Liver (tissue), 9 donors: ENCODE data around the gene FAM163A. TPM values are rescaled to one million over a fixed set of nuclear protein-coding genes. Genes with fewer than 3 reads are reported as not detected.

Experiments used
- DNase-seq: peaks from one replicate; pipeline ENCODE4 v3.0.0-alpha.2; 2017; ENCODE audit warnings: low spot score
- H3K27ac ChIP-seq, 2 donors: one replicate each; pipeline ENCODE4 v1.7.0; 2013; ENCODE audit warnings: inconsistent platforms in 2 of 2, low read length in 2 of 2, control low read depth in 1 of 2, low read depth in 1 of 2, mild to moderate bottlenecking in 1 of 2
- H3K27me3 ChIP-seq, 4 donors: one replicate each; pipeline versions ENCODE4 v1.6.1 to v1.7.0; 2013; ENCODE audit warnings: low read length in 3 of 4, inconsistent platforms in 1 of 4, mild to moderate bottlenecking in 1 of 4, moderate library complexity in 1 of 4; ENCODE audit not compliant: control insufficient read depth in 4 of 4, insufficient read depth in 4 of 4
- H3K36me3 ChIP-seq, 4 donors: one replicate each; pipeline versions ENCODE4 v1.6.1 to v1.7.0; 2013; ENCODE audit warnings: low read length in 3 of 4, mild to moderate bottlenecking in 3 of 4, low read depth in 1 of 4, moderate library complexity in 1 of 4; ENCODE audit not compliant: control insufficient read depth in 4 of 4, insufficient read depth in 3 of 4
- H3K4me1 ChIP-seq, 4 donors: one replicate each; pipeline versions ENCODE4 v1.6.1 to v1.7.0; 2013; ENCODE audit warnings: low read length in 3 of 4, mild to moderate bottlenecking in 3 of 4, moderate library complexity in 1 of 4; ENCODE audit not compliant: control insufficient read depth in 4 of 4, insufficient read depth in 4 of 4
- H3K4me3 ChIP-seq, 3 donors: one replicate each; pipeline versions ENCODE4 v1.6.1 to v1.7.0; 2013; ENCODE audit warnings: low read length in 3 of 3, control low read depth in 1 of 3, low read depth in 1 of 3, mild to moderate bottlenecking in 1 of 3
- H3K9ac ChIP-seq, 2 donors: one replicate each; pipeline ENCODE4 v1.7.0; 2013; ENCODE audit warnings: low read length in 2 of 2, mild to moderate bottlenecking in 2 of 2, moderate library complexity in 2 of 2, control low read depth in 1 of 2, low read depth in 1 of 2
- H3K9me3 ChIP-seq, 4 donors: one replicate each; pipeline versions ENCODE4 v1.6.1 to v1.7.0; 2013; ENCODE audit warnings: low read length in 3 of 4; ENCODE audit not compliant: control insufficient read depth in 4 of 4
- ATF3 ChIP-seq: IDR thresholded peaks from 2 replicates; pipeline ENCODE4 v1.6.1; 2016; ENCODE audit warnings: antibody characterized with exemption
- EGR1 ChIP-seq, 2 donors: IDR thresholded peaks; 2 replicates each; pipeline ENCODE4 v1.6.1; 2016 to 2018; ENCODE audit warnings: antibody characterized with exemption in 2 of 2, low read depth in 2 of 2
- FOXA1 ChIP-seq: IDR thresholded peaks from 2 replicates; pipeline ENCODE4 v1.6.1; 2016; ENCODE audit warnings: antibody characterized with exemption
- FOXA2 ChIP-seq: IDR thresholded peaks from 2 replicates; pipeline ENCODE4 v1.6.1; 2016; ENCODE audit warnings: antibody characterized with exemption
- HNF4A ChIP-seq, 2 donors: conservative IDR thresholded peaks; 2 replicates each; pipeline ENCODE4 v1.6.1; 2016; ENCODE audit warnings: antibody characterized with exemption in 2 of 2, mild to moderate bottlenecking in 2 of 2
- HNF4G ChIP-seq: IDR thresholded peaks from 2 replicates; pipeline ENCODE4 v1.6.1; 2016; ENCODE audit warnings: antibody characterized with exemption
- MAX ChIP-seq: IDR thresholded peaks from 2 replicates; pipeline ENCODE4 v1.6.1; 2016; ENCODE audit warnings: antibody characterized with exemption
- RAD21 ChIP-seq, 2 donors: IDR thresholded peaks; 2 replicates each; pipeline ENCODE4 v1.6.1; 2016; ENCODE audit warnings: antibody characterized with exemption in 2 of 2, mild to moderate bottlenecking in 2 of 2
- REST ChIP-seq: IDR thresholded peaks from 2 replicates; pipeline ENCODE4 v1.6.1; 2016; ENCODE audit warnings: antibody characterized with exemption, mild to moderate bottlenecking
- SP1 ChIP-seq: IDR thresholded peaks from 2 replicates; pipeline ENCODE4 v1.6.1; 2018; ENCODE audit warnings: antibody characterized with exemption, mild to moderate bottlenecking
- TAF1 ChIP-seq: conservative IDR thresholded peaks from 2 replicates; pipeline ENCODE4 v1.6.1; 2016; ENCODE audit warnings: antibody characterized with exemption, mild to moderate bottlenecking
- ZBTB33 ChIP-seq: IDR thresholded peaks from 2 replicates; pipeline ENCODE4 v1.6.1; 2016; ENCODE audit warnings: antibody characterized with exemption
- WGBS: extraction: QIAGEN DNeasy Blood & Tissue Kit; methylation state at CpG from one replicate; pipeline ENCODE4 v1.1.7; 2013; 5-methylcytosine and 5-hydroxymethylcytosine counted together
- polyA plus RNA-seq, 2 donors: library from polyadenylated mRNA; stranded (reverse) in 1 of 2; unstranded in 1 of 2; fragments of 200-250 nt in 1 of 2; fragments of >200 nt in 1 of 2; fragmentation: Nextera tagmentation in 1 of 2; extraction: Ambion mirVana in 1 of 2; gene quantifications; one replicate each; pipeline versions ENCODE4 v1.2.1 to v1.2.3, GENCODE V29; 2013 to 2015
- total RNA-seq, 2 donors: library from RNA; depleted of rRNA; stranded (reverse); fragments of >200 nt; gene quantifications; one replicate each; pipeline ENCODE4 v1.2.3, GENCODE V29; 2014
- donor health status: healthy.
- donor health status: healthy.
- donor health status: healthy.
- donor health status: healthy.
- donor health status: healthy.

The FAM163A gene
- total and polyA plus RNA-seq, 4 donors = 0.07 TPM; not detected in 3

GRCh38 chr1:179742291-179742690 is 800 bp upstream of the FAM163A start:
- peaks cover 4 to 17% (median 14%) of the 10 kb centered on the region in 4 donors for H3K4me1 ChIP-seq
- H3K9me3 ChIP-seq = peaks cover 0 to 3% (median 0%) of the 10 kb centered on the region in 4 donors
- no peak for DNase-seq
- no peak overlapping the region for H3K4me3 ChIP-seq
- H3K9ac ChIP-seq = no peak overlapping the region
- TF ChIP-seq RAD21 (IDR thresholded peaks at IDR 0.05) (no peak), MAX (no peak), ZBTB33 (no peak), REST (no peak), HNF4A (conservative IDR thresholded peaks at IDR 0.05) (no peak), SP1 (no peak), FOXA1 (no peak), FOXA2 (no peak)
- no peaks in the 10 kb centered on the region for H3K36me3 ChIP-seq
- WGBS = 26% methylated on average over 10 of the region's 10 CpGs
- H3K27me3 ChIP-seq = peaks cover 0 to 8% (median 6%) of the 10 kb centered on the region in 4 donors
- no peak overlapping the region for H3K27ac ChIP-seq

GRCh38 chr1:179743679-179744400 is 749 bp downstream of the FAM163A start:
- H3K36me3 ChIP-seq = no peaks in the 10 kb centered on the region
- H3K4me1 ChIP-seq = peaks cover 4 to 17% (median 14%) of the 10 kb centered on the region in 4 donors
- DNase-seq = no peak
- TF ChIP-seq FOXA1 (no peak), TAF1 (no peak), ATF3 (no peak), EGR1 (IDR thresholded peaks at IDR 0.05; ENCODE audit: low read depth in 2 of 2) (no peak), HNF4G (no peak), REST (no peak)
- H3K27me3 ChIP-seq = peaks cover 0 to 8% (median 6%) of the 10 kb centered on the region in 4 donors
- H3K4me3 ChIP-seq = peak overlapping the region in 1 of 3 donors; percentile 39
- 4% methylated on average over 85 of the region's 85 CpGs for WGBS
- no peak overlapping the region for H3K27ac ChIP-seq
- no peak overlapping the region for H3K9ac ChIP-seq
- peaks cover 0 to 3% (median 0%) of the 10 kb centered on the region in 4 donors for H3K9me3 ChIP-seq
